ENCODE data around the gene PCDHA7. TPM values are rescaled to one million over a fixed set of nuclear protein-coding genes. Genes with fewer than 3 reads are reported as not detected.
A peak's percentile ranks its signal among the peaks of the same experiment; 100 is the strongest.

Gene PCDHA7
- total and polyA plus RNA-seq, 4 donors = 0.10 to 0.52 (median 0.21) TPM

GRCh38 chr5:140857987-140858240, 23.8 kb downstream of the PCDHA7 start:
- WGBS, 2 donors = 55% methylated on average over 21 of the region's 22 CpGs; no CpG with 5 or more reads in 1 of the 2 donors
- Histone ChIP-seq H3K27ac (ENCODE audit: low read depth in 1 of 2, low read length in 1 of 2) (no peak overlapping the region), H3K4me1 (ENCODE audit: control insufficient read depth in 5 of 5, insufficient read depth in 5 of 5, low read length in 5 of 5) (no peaks in the 10 kb centered on the region), H3K9me3 (ENCODE audit: control insufficient read depth in 4 of 4, insufficient read depth in 3 of 4, low read length in 3 of 4) (peaks cover 0 to 14% (median 4%) of the 10 kb centered on the region in 4 donors), H3K27me3 (ENCODE audit: control insufficient read depth in 3 of 3, insufficient read depth in 3 of 3, low read length in 2 of 3) (peaks cover 0 to under 1% (median 0%) of the 10 kb centered on the region in 3 donors), H3K9ac (ENCODE audit: insufficient read depth in 1 of 2, low read length in 2 of 2) (no peak overlapping the region), H3K4me3 (no peak overlapping the region), H3K36me3 (ENCODE audit: control insufficient read depth in 4 of 4, insufficient read depth in 4 of 4, low read length in 4 of 4) (no peaks in the 10 kb centered on the region)
- no peak for ATAC-seq (ENCODE audit: insufficient read depth, low FRiP score)
- no peak for DNase-seq
- no peak for TF ChIP-seq CTCF (IDR thresholded peaks at IDR 0.05; ENCODE audit: control extremely low read depth, extremely low read depth)

- H3K36me3 ChIP-seq (ENCODE audit: control insufficient read depth in 4 of 4, insufficient read depth in 4 of 4, low read length in 4 of 4) = no peaks in the 10 kb centered on the region
- H3K4me1 ChIP-seq (ENCODE audit: control insufficient read depth in 5 of 5, insufficient read depth in 5 of 5, low read length in 5 of 5) = no peaks in the 10 kb centered on the region
- no peak for DNase-seq
- TF ChIP-seq CTCF (IDR thresholded peaks at IDR 0.05; ENCODE audit: control extremely low read depth, extremely low read depth) = no peak
- H3K27me3 ChIP-seq (ENCODE audit: control insufficient read depth in 3 of 3, insufficient read depth in 3 of 3, low read length in 2 of 3) = peaks cover 0 to 3% (median 0%) of the 10 kb centered on the region in 3 donors
- peaks cover 0 to 18% (median 2%) of the 10 kb centered on the region in 4 donors for H3K9me3 ChIP-seq (ENCODE audit: control insufficient read depth in 4 of 4, insufficient read depth in 3 of 4, low read length in 3 of 4)
- H3K9ac ChIP-seq (ENCODE audit: insufficient read depth in 1 of 2, low read length in 2 of 2) = no peak overlapping the region
- no peak overlapping the region for H3K4me3 ChIP-seq
- 43 to 49% methylated on average over 76 of the region's 76 CpGs for WGBS, 2 donors
- no peak overlapping the region for H3K27ac ChIP-seq (ENCODE audit: low read depth in 1 of 2, low read length in 1 of 2)
- ATAC-seq (ENCODE audit: insufficient read depth, low FRiP score) = no peak
Observed at GRCh38 chr5:140862441-140863295, 28.6 kb downstream of the PCDHA7 start.

- Histone ChIP-seq H3K9ac (ENCODE audit: insufficient read depth in 1 of 2, low read length in 2 of 2) (no peak within 1 kb of the TSS), H3K4me1 (ENCODE audit: control insufficient read depth in 5 of 5, insufficient read depth in 5 of 5, low read length in 5 of 5) (peaks cover 0 to 1% (median 0%) of the 10 kb centered on the region in 5 donors), H3K27ac (ENCODE audit: low read depth in 1 of 2, low read length in 1 of 2) (no peak within 1 kb of the TSS), H3K9me3 (ENCODE audit: control insufficient read depth in 4 of 4, insufficient read depth in 3 of 4, low read length in 3 of 4) (peaks cover 0 to 26% (median 3%) of the 10 kb centered on the region in 4 donors), H3K4me3 (no peak within 1 kb of the TSS), H3K27me3 (ENCODE audit: control insufficient read depth in 3 of 3, insufficient read depth in 3 of 3, low read length in 2 of 3) (peaks cover 0 to 6% (median 0%) of the 10 kb centered on the region in 3 donors), H3K36me3 (ENCODE audit: control insufficient read depth in 4 of 4, insufficient read depth in 4 of 4, low read length in 4 of 4) (no peaks in the 10 kb centered on the region)
- no peak for ATAC-seq (ENCODE audit: insufficient read depth, low FRiP score)
- no peak for TF ChIP-seq CTCF (IDR thresholded peaks at IDR 0.05; ENCODE audit: control extremely low read depth, extremely low read depth)
- WGBS, 2 donors = 15% methylated on average over 41 of the region's 41 CpGs
- DNase-seq = peak in 2 of 3 donors; percentile 23 to 29
Observed at GRCh38 chr5:140868721-140869554, 34.9 kb downstream of the PCDHA7 start, which contains the start of gene PCDHA11. PCDHA11 (plus strand) TSS chr5:140868957; CDS start chr5:140869104, 147 bp downstream.

All from lung (tissue), 12 donors.